Stimulated activated naive CD4-positive, alpha-beta T cell treated with Interleukin-2 at 50 U/mL for 16 hours (primary cell): Measurements from ENCODE around the gene CTDSP2.
A peak's percentile ranks its signal among the peaks of the same experiment; 100 is the strongest.

Source experiments
- DNase-seq: peaks from one replicate; lab custom pipeline; 2025; lab: John Stamatoyannopoulos, UW

Gene CTDSP2

DNA sequence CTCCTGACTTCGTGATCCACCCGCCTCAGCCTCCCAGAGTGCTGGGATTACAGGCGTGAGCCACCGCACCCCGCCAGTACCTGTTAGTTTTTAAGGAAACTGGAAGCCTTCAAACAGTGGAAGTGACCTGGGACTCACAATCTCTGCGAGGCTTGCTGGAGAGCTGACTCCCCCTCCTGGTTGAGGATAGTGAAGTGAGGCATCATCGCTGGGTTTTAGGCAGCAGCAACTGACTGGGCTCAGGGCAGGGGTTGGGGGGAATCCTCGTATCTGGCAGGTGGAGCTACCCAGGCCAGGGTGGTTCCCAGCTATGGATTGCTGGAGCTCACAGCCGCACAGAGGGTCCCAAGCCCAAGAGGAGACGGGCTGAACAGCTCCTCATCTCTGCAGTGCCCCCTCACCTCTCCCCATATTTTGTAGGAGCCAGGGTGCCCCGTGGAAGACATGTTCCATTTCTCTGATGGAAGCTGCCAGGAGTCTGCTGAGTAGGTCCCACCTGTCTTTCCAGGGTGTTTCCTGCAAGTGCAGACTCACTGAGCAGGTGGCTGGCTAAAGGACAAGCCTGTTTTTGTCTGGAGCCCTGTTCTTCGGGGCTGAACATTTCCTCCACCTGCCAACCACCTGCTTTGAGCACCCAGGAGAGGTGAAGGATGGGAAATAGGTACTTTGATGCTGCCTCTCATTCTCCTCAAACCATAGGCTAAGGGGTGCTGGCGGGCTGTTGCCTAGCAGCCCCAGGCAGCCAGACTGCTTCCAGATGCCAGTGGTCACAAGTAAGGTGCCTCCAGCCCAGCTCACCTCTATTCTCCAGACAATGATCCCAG, 31.1 kb downstream of the CTDSP2 start:
- DNase-seq = no peak

DNA sequence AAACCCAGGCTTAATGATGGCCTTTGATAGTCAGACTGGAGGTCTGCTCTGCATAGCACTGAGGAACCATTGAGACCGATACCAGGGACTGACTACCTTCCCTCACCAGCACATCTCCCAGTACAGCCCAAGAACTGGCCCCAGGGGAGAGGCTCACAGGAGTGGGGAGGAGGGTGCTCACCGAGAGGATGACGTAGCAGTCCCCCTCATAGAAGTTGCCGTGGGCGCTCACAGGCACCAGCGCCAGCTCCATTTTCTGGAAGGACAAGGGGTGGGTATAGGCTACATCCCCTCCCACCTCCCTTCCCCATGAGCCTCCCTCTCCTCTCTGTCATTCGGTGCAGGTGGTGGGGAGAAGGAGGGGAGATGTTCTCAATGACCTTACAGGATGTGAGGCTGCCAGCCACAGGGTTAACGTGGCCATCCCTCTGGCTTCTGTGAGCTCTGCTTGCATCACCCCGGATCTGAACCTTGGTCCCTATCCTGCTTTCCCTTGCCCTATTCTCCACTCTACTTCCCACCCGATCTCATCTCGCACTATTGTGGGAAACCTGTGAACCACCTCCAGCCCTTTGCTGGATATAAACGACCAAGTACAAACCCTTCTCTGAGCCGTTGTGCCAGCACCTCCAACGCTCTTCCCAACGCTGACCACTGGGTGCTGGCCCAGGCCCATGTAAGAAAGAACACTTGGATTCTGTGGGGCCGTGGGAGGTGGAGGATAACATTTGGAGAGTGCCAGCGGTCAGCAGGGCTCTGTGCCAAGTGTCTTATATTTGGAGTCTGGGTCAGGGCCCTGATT, 32.4 kb downstream of the CTDSP2 start:
- no peak for DNase-seq

DNA sequence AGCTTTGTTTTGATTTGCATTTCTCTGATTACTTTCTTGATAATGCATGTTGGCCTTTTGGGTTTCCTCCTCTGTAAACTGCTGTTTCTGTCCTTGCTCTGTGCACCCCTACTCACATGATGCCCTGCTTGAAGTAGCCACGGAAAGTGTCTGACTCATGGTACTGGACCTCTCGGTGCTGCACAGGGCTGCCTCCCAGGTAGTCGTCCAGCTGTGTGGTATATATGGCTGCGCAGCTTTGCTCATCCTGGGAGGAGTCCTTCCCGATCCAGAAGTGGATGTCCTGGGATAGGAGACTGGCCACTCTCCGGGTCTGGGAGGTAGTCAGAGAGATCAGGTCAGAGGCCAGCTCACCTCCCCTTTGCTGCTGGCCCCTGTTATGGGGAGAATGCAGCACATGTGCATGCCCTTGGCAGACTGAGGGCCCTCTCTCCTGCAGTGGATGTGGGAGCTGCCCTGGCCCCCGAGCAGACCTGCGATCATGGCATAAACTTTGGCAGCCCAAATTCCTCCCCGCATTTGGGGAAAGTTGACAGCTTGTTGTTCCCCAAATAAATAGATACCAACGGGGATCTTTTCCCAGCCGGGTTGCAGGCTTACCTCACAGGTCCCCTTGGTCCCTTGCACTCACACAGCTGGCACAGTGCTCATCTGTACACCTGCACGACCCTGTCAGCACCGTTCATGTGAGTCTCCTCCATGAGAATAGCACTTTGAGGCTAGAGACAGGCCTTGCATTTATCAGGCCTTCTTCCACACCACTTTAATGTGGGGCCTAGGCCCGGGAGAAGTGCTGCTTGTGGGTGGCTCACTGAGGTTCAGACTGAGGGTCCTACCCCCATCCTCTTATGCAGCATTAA, 33.2 kb downstream of the CTDSP2 start:
- no peak for DNase-seq

DNA sequence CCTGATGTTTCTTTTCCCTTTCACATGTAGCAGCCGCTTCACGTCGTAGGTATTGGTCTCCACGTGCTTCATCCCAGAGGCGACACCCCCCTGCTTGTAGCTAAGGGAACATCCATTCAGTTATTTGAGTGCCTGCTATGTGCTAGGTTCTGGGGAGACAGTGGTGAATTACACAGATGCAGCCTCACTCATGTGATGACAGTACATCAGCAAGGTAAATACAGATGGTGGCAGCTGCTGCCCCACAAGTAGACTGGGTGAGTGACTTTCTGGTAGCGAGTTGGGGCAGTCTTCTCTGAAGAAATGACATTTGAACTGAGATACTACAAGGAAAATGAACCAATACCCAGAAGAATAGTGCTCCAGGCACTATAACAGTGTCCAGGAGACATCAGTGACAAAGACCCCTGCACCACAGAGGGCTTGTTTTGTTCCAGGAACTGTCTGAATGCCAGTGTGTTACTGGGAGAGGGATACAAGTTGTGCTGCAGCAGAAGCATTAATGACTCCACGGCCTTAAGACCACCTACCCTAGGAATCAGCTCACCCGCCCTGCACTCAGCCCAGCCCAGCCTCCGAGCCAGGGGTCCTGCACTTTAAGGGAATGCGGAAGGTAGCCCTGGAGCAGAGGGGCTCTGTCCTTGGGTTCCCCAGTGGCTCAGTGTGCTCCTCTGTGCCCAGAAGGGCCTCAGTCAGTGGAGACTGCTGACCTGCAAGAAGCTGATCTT, 35.3 kb downstream of the CTDSP2 start:
- DNase-seq = no peak

DNA sequence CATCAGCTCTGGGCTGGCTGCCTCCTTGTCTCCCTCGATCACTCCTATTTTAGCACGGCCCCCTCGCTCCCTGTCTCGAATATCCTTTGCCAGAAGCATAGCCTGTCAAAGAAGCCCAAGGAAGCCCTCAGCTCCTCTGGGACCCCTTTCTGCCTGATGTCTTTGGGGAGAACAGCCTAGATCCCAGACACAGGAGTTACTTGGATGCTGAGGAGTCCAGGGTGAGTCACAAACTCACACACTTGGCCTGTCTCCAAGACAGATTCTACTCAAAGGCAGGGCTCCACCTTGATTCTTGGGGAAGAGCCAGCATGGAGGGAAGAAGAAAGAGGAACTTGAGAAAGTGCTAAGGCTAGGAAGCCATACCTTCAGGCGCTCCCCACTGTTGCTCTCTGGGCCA, 36.1 kb downstream of the CTDSP2 start:
- DNase-seq = no peak

DNA sequence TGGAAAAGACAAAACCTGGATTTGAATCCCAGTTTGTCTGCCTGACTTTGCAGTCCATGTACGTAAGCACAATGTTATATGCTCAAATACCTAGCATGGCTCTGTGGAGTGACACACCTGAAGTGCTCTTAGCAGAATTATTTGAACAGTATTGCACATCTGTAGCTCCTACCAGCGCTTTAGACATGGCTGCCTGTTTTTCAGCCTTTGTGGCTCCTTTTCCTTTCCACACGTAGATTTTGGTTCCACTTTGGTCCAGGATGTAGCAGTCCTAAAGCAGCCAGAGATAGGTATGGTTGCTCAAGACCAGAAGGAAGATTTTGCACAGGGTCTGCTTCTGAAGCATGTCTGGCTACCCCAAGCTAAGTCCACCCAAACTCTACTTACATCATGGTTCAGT, 37.1 kb downstream of the CTDSP2 start:
- DNase-seq = no peak

DNA sequence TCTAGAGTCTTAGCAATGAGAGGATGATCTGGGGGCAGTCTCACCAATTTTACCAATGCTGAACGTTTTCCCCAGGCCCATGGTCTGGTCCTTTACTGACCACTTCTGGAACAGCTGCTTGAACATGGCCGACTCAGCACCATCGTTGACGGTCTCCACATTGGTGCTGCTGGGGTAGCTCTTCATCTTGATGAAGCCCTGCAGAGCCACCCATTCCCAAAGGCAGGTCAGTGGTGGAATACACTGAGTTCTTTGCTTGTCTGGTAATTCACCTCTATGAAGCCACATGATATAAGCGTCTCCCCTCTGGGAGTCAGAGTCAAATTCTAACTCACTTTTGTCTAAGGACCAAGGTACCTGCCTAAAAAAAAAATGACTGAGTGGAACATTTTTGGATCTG, 38.2 kb downstream of the CTDSP2 start:
- DNase-seq = no peak

DNA sequence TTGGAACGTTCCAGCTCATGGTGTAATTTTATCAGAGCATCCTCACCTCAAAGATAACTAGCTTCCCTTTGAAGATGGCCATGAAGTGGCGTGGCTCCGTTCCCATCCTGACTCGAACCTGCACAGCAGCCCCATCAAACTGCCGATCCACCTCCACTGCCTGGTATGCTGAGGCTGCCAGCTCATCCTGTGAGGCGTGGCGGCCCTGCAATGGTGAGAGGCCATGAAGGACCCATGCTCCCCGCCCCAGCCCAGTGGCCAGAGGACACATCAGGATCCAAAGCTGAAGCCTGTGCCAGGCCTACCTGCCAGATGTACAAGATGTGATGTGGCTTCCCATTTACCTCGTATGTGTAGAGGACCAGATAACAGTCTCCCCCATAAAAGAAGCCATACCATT, 39.2 kb downstream of the CTDSP2 start:
- no peak for DNase-seq

DNA sequence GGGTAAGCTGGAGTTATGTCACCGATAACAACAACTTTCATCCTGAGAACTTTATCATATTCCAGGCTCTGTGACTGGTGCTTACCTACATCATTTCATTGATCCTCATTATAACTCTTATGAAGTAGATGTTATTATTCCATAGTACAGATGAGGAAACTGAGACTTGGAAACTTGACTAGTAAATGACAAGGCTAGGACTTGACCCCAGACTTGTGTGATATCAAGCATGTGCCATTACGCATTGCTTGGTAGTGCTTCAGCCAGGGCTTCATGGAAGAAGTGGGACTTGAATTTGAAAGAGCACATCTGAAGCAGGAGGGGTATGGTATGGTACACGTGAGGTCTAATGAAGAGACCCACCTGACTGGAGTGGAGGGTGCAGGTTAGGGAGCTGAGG, 39.9 kb downstream of the CTDSP2 start:
- DNase-seq = no peak

DNA sequence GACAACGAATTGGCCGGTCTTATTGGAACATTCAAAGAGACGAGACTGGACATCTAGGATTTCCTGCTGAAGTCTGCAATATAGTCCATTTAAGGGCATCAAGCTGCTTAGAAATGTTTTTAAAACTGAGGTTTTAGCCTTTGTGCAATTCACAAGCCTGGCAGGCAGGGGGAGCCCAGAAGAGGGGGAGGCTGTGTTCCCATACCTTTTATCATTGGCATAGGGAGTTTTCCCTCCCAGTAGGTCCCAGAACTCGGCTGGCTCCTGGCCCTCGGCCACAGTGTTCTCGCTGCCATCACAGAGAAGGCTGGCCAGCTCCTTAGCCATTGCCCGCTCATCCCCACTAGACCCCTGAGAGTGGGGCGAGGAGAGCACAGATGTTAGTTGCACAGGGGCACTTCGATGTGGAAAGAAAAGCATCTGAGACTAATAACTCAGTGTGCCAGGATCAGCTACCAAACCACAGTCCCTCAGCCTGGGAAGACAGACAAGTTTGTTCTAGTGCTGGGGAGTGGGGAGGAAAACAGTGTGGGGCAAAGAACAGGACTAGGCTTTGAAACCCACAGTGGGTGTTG, 43.1 kb downstream of the CTDSP2 start:
- peak; percentile 26 for DNase-seq

DNA sequence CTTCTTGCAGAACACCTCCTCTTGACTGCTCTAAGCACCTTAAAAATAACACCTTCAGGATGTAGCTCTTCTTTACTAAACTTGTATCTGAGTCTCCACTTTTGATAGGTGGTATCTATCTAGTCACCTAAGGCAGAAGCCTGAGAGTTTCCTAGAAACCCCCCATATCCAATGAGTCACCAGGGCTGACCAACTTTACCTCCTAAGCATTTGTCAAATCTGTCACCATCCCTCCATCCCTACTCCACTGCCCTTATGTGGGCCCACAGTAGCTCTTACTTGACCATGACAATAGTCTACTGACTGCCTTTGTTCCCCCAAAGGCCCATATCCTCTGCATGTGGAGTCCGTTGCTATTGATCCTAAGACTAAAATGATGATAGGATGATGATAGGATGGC, 43.9 kb downstream of the CTDSP2 start:
- no peak for DNase-seq

DNA sequence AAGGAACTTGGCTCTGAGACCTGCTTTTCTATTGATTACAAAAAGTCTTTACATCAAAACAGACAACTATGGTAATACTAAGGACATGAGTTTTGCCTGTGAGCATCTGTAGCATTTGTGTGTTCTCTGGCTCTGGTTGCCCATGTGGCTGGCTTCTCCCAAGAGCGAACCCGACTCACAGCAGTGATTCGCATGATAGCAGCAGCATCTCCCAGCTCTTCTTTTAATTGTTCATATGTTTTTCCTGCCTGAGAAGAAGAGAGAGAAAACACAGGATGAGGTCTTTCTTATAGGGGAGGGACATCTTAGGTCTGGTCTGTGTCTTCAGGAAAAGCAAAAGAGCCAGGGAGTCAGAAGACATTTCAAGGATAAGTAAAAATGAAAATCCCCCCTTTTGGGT, 45.6 kb downstream of the CTDSP2 start:
- no peak for DNase-seq

DNA sequence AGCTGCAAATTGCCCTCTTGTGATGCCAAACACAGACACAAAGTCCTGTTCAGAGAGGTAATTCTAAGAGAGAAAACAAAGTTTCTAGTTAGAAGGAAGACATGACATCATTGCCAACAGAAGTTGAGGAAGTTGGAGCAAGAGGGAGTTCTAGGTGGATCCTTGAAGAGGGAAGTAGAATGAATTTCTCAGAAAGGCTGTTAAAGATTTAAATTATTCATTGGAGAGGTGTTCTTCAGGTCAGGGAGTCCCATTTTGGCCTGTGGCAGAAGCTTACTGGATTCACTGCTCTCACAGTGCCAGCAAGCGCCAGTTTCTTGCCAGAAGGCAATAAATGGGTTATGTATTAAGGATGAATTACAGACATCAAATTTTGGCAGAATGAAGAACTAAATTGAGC, 48.6 kb downstream of the CTDSP2 start:
- no peak for DNase-seq

DNA sequence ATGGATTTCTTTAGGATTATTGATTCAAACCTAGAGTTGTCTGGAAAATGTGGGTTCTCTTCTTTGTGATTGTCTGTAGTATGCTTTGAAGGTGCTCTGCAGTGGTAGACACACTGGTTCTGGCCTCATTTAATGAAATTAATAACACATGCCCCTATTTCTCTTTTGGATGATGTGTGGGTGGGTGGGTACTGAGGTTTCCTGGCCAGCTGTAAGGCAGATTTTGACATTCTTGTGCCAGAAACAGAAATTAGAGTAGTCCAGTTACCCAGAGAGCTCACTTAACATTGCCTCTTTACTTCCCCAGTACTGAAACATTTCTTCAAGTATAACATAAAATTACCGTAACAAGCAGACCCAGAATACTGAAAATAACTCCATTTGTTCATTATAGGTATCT, 49.5 kb downstream of the CTDSP2 start:
- DNase-seq = no peak

DNA sequence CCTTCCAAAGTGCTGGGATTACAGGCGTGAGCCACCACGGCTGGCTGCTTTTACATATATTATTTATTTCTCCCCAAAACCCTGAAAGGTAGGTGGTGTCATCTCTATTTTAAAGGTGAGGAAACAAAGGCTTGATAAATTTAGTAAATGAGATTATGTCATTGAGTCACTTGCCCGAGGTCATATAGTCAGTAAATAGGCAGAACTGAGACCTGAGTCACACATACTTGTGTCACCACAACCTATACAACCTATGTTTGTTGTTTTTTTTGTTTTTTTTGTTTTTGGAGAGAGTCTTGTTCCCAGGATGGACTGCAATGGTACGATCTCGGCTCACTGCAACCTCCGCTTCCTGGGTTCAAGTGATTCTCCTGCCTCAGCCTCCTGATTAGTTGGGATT, 51.2 kb downstream of the CTDSP2 start:
- DNase-seq = no peak

DNA sequence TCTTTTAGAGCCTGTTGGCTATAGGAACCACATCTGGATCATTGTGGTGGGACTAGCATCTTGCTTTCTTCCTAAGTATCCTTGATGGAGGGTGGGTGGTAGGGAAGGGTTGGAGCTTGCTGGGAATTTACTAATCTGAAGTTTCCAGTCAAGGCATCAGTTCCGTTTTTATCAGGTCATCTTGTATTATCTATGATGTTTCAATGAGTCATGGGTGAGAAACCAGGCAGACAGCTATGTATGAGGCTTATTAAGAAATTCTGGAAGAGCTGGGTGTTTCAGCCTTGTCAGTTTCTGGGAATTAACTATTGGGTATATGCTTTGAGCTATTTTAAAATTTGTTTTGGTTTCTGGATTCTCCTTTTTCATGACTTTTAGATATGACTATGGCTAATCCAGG, 52.6 kb downstream of the CTDSP2 start:
- no peak for DNase-seq

DNA sequence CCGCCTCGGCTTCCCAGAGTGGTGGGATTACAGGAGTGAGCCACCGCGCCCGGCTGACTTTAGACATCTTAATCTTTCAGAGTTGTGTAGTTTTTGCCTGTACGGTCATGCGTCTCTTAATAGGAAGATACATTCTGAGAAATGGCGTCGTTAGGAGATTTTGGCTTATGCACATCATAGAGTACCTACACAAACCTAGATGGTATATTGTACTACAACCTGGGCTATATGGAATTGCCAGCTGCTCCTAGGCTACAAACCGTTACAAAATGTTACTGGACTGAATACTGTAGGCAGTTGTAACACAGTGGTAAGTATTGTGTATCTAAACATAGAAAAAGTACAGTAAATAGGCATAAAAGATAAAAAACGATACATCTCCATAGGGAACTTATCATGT, 62.7 kb downstream of the CTDSP2 start:
- DNase-seq = no peak

DNA sequence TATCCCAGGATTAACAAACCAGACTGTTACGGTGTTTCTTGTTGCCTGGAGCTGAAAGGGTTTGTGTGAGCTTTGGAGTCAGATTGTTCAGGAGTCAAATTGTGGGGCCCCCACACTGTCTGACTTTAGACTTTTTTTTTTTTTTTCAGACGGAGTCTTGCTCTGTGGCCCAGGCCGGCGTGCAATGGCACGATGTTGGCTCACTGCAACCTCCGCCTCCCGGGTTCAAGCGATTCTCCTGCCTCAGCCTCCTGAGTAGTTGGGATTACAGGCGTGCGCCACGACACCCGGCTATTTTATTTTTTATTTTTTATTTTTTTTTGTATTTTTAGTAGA, 63.1 kb downstream of the CTDSP2 start:
- no peak for DNase-seq

DNA sequence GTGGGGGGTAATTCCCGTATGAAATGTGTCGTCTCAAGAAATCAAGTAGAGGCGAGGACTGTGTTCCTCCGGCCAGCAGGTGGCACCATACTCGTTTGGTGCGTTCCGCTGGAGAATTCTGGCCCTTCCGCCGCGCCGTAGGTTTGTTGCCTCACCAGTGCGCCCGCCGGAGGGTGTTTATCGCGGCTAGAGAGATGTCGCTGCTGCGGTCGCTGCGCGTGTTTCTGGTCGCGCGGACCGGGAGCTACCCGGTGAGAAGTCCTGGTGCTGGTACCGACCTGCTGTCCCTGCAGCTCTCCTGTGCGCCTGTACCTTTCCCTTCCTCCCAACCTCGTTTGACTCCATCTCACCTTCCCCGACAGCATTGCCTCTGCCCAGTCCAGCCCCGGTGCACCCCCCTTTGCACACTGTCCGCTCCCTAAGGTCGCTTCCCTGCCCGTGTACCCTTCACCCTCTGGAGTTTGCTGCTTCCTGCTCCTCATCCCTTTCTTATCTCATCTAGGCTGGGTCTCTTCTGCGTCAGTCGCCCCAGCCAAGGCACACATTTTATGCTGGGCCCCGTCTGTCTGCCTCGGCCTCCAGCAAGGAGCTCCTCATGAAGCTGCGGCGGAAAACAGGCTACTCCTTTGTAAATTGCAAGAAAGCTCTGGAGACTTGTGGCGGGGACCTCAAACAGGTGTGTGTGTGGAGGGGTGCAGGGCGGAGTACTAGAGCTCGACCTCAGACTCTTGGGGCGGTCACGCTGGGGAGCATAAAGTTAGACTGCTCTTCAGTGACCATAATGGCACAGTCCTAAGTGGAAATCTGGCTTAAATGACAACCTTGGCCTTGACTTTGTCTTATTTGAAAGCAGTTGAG, 63.7 kb downstream of the CTDSP2 start, which contains the start of gene TSFM:
TSFM (plus strand) TSS at position 180 of the 858 bp plus-strand sequence; CDS start at position 195, 15 bp downstream.
- DNase-seq = peak; percentile 96

DNA sequence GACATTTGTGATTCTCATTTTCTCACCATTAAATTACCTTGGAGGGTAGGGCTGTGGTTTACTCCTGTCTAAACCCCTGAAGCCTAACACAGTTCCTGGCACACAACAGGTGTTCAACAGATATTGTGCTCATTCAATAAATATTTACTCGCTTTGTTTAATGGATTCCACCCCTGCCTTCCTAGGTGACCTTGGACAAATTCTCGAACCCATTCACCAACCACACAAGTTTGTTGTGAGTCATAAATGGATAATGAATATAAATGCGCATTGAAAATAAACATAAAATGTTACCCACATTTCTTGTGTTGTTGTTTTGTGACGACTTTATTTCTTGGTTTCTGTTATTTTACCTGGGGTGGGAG, 64.3 kb downstream of the CTDSP2 start:
- no peak for DNase-seq

DNA sequence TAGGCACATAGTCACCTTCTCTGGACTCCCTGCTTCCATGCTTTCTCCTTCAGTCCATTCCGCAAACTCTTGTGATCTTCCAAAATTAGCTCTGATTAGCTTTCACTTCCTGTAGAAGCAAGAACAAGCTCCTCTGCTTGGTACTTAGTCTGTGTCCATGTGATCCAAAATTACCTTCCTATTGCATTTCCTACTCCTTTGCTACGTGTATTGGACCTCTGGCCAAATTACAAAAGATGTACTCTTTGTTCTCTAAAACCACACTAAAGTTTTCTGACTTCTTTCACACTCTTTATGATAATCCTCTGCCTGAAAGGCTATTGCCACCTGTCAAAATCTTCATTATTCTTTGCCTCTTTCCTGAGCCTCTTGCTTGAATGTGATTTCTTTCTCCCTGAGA, 64.7 kb downstream of the CTDSP2 start:
- no peak for DNase-seq
